ENCODE measurements around the gene GARS1.
"Not testable (repeated sequence)": the region's sequence is repeated elsewhere in the genome, so short reads cannot be mapped to it uniquely, and the experiment has no call there.

The GARS1 gene

GRCh38 chr7:30633223-30633622 is 38.5 kb downstream of the GARS1 start:
- no peak for DNase-seq

DNA sequence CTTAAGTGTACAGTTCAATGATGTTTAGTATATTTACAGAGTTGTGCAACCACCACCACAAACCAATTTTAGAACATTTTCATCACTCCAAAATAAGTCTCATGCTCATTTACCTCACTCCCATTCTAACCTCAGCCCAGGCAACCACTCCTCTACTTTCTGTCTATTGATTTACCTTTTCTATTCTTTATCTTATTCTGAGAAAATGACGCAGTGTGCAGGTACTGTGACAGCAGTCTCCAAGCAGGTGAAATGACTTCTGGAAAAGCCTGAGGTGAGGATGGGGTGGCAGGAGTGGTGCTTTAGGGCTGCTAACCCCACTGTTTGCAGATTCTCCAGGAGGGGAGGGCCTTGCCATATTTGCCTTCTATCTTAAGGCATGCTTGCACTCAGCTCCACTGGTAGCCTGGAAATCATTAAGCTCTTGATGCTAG is 39.5 kb downstream of the GARS1 start:
- DNase-seq = no peak

DNA sequence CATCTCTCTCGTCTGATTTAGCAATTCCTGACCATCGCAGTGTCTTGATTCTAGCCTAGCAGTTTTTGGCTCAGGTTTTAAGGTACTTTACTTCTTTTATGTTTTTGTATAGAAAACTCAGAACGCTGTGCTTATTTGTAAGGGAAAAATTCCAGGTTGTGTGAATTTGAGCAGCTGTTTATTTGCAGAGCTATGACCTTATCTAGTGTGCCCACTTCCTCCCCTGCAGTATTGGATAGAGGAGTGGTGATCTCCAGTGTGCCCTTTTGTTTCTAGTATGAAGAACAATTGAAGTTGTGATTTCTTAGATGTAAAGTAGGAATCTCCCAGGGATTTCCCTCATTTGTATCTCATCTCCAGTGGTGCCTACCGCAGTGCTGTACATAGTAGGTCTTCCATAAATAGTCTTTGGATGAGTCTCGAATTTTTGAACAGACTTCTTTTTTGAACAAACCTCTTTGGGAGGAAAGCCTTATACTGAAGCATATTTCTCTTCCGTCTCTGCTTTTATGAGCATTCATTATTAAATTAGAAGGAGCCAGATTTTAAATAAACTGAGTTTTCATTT is 40.0 kb downstream of the GARS1 start:
- peak in 1 of 3 donors; percentile 7 for DNase-seq

- no peak for DNase-seq
These were observed 41.1 kb downstream of the GARS1 start for GRCh38 chr7:30635798-30636197.

GRCh38 chr7:30642322-30642721 is 47.6 kb downstream of the GARS1 start:
- DNase-seq = not testable (repeated sequence)

- DNase-seq = no peak
These were observed 48.1 kb downstream of the GARS1 start for GRCh38 chr7:30642789-30643188.

GRCh38 chr7:30644286-30644955 is 49.7 kb downstream of the GARS1 start:
- no peak for DNase-seq

GRCh38 chr7:30645661-30646060 is 51.0 kb downstream of the GARS1 start:
- DNase-seq = no peak

GRCh38 chr7:30646154-30646553 is 51.5 kb downstream of the GARS1 start:
- no peak for DNase-seq

- no peak for DNase-seq
These were observed 53.1 kb downstream of the GARS1 start for GRCh38 chr7:30647589-30648364.

GRCh38 chr7:30648744-30649540 is 54.3 kb downstream of the GARS1 start:
- no peak for DNase-seq

DNA sequence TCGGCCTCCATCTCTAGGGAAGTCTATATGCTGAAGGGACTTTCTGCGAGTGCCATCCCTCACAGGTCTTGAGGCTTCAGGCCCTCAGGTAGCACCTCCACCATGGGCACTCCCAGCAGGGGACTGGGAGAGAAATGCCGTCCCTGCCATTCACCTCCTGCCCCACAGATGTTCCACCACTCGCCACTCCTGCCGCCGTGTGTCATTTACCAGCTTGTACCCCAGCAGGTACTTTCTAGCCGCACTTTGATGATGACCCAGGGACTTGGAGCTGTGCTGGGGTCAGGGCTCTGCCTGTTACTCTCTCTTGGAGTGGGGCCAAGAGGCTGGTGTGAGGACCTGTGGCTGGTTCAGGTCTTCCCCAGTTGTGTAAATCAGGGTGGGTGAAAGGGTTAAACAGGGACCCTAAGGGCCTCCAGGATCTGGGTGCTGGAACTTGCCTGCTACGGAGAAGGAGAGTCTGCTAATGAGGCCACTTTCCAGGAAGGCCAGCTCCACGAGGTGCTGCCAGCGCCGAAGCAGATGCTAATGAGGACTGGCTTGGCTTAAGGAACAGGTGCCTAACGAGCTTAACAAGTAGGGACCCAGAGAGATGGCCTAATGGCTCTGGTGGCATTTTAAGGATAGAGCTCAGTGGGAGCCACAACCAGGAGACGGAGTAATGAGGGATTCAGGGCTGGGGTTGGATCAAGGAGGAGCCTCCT is 55.2 kb downstream of the GARS1 start:
- no peak for DNase-seq

DNA sequence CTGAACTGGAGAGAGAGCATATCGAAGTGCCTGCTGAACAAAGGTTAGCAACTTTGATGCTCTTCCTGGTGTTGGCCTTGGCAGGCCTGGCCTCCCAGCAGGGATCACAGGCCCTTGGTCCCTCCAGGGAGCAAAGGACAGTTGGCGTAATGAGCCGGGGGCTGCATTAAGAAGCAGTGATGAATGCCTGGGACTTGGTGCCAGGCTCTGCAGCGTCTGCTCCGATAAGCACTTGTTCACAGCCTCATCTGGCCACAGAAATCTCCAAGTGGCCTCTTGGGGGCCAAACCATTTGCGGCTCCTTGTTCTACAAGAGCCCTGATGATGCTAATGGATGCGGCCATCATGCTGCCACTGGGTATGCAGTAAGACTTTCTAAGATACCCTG is 55.7 kb downstream of the GARS1 start:
- DNase-seq = no peak

- no peak for DNase-seq
These were observed 57.5 kb downstream of the GARS1 start for GRCh38 chr7:30652132-30652531.

GRCh38 chr7:30652698-30653641 is 58.3 kb downstream of the GARS1 start:
- DNase-seq = no peak

DNA sequence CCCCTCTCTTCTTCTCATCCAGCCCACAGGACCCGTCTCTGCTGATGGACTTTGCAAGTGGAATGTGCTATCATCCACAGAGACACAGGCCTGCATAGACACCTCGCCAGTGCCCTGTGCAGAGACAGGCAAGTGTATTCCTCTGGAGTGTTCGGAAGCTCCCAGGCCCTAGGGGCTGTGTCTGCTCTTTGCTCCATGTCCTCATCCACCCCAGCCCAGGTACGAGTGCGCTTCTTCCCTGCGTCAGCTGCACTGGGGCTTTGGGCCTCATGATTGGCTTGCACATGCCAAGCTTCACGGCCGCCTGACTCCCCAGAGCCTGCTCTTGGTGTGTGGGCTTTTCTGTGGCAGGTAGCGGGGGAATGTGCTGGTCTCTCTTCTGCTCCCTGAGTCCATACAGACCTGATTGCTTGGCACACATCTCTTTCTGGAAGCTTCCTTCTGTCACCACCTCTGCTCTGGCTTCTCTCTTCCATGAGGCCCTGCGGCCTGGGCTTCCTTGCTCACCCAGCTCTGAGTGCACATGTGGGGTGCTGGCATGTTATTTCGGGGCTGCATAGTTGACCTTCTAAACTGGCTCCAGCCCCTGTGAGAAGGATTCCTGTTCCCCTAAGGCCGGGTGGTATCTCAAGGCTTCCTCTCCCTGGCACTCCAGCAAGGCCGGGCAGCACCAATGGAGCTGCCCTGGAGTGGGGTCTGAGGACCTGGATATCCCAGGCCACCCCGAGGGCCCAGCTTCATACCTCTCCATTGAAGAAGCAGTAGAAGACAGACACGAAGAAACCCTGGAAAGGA is 59.8 kb downstream of the GARS1 start:
- DNase-seq = no peak

- no peak for DNase-seq
These were observed 60.7 kb downstream of the GARS1 start for GRCh38 chr7:30655096-30655970.

- DNase-seq = no peak
These were observed 61.6 kb downstream of the GARS1 start for GRCh38 chr7:30656006-30656957.
